ENCODE data around the gene IFNAR2. TPM values are rescaled to one million over a fixed set of nuclear protein-coding genes. Genes with fewer than 3 reads are reported as not detected.
A peak's percentile ranks its signal among the peaks of the same experiment; 100 is the strongest.

The IFNAR2 gene
- total and polyA plus RNA-seq, 12 donors, result 3.3 to 29.7 (median 14.5) TPM

DNA sequence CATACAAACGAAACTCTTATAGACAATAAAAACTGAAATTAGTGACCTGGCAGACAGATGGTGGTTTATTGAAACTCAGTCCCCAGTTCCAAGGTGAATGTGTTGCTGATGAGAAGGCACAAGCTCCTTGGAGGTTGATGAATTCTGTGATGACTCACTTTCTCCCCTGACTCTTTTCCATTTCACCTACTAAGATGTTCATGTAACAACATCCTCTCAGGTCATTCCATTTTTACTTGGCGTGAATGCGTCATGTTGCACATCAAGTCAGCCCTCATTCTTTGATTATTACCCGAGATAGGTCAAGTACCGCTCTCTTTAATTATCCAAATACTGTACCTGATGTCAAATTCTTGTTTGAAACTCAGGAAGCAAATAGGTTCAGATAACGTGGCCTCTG, 26.3 kb downstream of the IFNAR2 start:
- H3K9me3 ChIP-seq (replicated peaks in 1 of 3), result no peaks in the 10 kb centered on the region
- H3K27me3 ChIP-seq, result no peaks in the 10 kb centered on the region
- no peak for TF ChIP-seq POLR2A (IDR thresholded peaks at IDR 0.05)
- TF ChIP-seq, protein P1, sequence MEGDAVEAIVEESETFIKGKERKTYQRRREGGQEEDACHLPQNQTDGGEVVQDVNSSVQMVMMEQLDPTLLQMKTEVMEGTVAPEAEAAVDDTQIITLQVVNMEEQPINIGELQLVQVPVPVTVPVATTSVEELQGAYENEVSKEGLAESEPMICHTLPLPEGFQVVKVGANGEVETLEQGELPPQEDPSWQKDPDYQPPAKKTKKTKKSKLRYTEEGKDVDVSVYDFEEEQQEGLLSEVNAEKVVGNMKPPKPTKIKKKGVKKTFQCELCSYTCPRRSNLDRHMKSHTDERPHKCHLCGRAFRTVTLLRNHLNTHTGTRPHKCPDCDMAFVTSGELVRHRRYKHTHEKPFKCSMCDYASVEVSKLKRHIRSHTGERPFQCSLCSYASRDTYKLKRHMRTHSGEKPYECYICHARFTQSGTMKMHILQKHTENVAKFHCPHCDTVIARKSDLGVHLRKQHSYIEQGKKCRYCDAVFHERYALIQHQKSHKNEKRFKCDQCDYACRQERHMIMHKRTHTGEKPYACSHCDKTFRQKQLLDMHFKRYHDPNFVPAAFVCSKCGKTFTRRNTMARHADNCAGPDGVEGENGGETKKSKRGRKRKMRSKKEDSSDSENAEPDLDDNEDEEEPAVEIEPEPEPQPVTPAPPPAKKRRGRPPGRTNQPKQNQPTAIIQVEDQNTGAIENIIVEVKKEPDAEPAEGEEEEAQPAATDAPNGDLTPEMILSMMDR (IDR thresholded peaks at IDR 0.05), result no peak
- no peak overlapping the region for H3K27ac ChIP-seq
- H3K4me1 ChIP-seq (replicated peaks in 1 of 2), result no peaks in the 10 kb centered on the region
- 92 to 94% (median 94%) methylated on average over 6 of the region's 6 CpGs for WGBS, 4 donors
- intact Hi-C loops (cut with DNase I), result no loop called here
- peaks cover 0 to 56% of the 10 kb centered on the region in 2 donors for H3K36me3 ChIP-seq (replicated peaks in 1 of 2)
- no peak for DNase-seq
- H3K4me3 ChIP-seq, result no peak overlapping the region

DNA sequence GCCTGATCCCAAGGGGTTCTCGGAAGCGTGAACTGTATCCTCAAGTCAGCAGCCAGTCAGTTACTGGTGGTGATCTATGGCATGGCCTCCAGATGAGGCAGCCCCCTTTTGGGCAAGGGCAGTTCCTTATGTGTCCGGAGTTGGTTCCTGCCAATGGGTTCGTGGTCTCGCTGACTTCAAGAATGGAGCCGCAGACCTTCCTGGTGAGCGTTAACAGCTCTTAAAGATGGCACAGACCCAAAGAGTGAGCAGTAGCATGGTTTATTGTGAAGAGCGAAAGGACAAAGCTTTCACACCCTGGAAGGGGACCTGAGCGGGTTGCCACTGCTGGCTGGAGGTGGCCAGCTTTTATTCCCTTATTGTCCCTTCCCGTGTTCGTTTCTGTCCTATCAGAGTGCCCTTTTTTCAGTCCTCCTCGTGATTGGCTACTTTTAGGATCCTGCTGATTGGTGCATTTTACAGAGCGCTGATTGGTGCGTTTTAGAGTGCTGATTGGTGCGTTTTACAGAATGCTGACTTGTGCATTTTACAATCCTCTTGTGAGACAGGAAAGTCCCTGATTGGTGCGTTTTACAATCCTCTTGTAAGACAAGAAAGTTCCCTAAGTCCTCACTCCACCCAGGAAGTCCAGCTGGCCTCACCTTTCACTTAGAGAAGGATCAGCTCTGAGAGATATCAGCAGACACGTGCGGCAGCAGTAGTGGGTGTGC, 27.5 kb downstream of the IFNAR2 start:
- H3K9me3 ChIP-seq (replicated peaks in 1 of 3), result no peaks in the 10 kb centered on the region
- H3K4me1 ChIP-seq (replicated peaks in 1 of 2), result no peaks in the 10 kb centered on the region
- H3K36me3 ChIP-seq (replicated peaks in 1 of 2), result peaks cover 0 to 50% of the 10 kb centered on the region in 2 donors
- no peak for TF ChIP-seq POLR2A (IDR thresholded peaks at IDR 0.05)
- H3K4me3 ChIP-seq, result no peak overlapping the region
- intact Hi-C loops (cut with DNase I), result no loop called here
- WGBS, 4 donors, result 93 to 97% (median 94%) methylated on average over 18 of the region's 18 CpGs
- DNase-seq, result no peak
- H3K27me3 ChIP-seq, result no peaks in the 10 kb centered on the region
- H3K27ac ChIP-seq, result no peak overlapping the region

DNA sequence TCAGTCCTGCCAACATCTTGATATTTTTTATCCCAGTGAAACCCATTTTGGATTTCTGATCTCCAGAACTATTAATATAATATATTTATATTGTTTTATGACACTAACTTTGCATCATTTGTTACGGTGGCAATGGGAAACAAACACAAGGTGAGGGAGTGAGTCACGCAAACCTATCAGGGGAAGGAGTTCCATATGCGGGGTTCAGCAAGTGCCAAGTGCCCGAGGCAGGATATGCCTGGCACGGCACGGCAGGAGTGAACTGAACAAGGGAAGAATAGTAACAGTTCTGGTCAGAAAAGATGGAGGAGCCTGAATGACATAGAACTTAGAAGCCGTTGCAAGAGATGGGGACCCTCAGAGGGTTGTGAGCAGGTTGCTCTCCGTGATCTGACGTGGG, 28.7 kb downstream of the IFNAR2 start:
- intact Hi-C loops (cut with DNase I), result no loop called here

DNA sequence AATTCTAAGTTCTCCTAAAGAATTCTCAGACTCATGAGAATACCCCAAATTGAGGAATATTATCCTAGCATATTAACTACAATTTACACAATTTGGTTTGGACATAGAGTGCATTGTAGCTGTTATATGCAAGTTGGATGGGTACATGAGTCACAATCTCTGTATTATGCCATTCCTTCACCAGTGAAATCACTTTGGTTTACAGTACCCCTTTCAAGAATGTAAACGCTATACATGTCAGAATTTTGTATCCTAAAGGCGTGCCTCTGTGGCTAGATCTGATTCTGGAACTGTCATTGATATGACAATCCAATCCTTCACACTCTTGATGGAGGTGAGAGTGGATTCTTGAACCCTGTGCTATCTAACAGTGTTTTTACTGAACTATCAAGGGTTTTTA, 29.7 kb downstream of the IFNAR2 start:
- H3K36me3 ChIP-seq (replicated peaks in 1 of 2), result peaks cover 0 to 40% of the 10 kb centered on the region in 2 donors
- TF ChIP-seq, protein P1 (IDR thresholded peaks at IDR 0.05), result no peak
- no peak for TF ChIP-seq POLR2A (IDR thresholded peaks at IDR 0.05)
- 83 to 100% (median 93%) methylated on average over 2 of the region's 2 CpGs for WGBS, 4 donors
- no peaks in the 10 kb centered on the region for H3K27me3 ChIP-seq
- no peak overlapping the region for H3K4me3 ChIP-seq
- H3K9me3 ChIP-seq (replicated peaks in 1 of 3), result no peaks in the 10 kb centered on the region
- H3K27ac ChIP-seq, result no peak overlapping the region
- DNase-seq, result no peak
- intact Hi-C loops (cut with DNase I), result no loop called here
- H3K4me1 ChIP-seq (replicated peaks in 1 of 2), result no peaks in the 10 kb centered on the region

More for the DNA sequence above, 28.7 kb downstream of the IFNAR2 start:
- TF ChIP-seq, protein P1 (IDR thresholded peaks at IDR 0.05), result no peak
- TF ChIP-seq POLR2A (IDR thresholded peaks at IDR 0.05), result no peak
- Histone ChIP-seq H3K4me3 (no peak overlapping the region), H3K36me3 (replicated peaks in 1 of 2) (peaks cover 0 to 45% of the 10 kb centered on the region in 2 donors), H3K27ac (no peak overlapping the region), H3K27me3 (no peaks in the 10 kb centered on the region), H3K4me1 (replicated peaks in 1 of 2) (no peaks in the 10 kb centered on the region), H3K9me3 (replicated peaks in 1 of 3) (no peaks in the 10 kb centered on the region)
- 96 to 98% (median 97%) methylated on average over 9 of the region's 9 CpGs for WGBS, 4 donors
- no peak for DNase-seq

DNA sequence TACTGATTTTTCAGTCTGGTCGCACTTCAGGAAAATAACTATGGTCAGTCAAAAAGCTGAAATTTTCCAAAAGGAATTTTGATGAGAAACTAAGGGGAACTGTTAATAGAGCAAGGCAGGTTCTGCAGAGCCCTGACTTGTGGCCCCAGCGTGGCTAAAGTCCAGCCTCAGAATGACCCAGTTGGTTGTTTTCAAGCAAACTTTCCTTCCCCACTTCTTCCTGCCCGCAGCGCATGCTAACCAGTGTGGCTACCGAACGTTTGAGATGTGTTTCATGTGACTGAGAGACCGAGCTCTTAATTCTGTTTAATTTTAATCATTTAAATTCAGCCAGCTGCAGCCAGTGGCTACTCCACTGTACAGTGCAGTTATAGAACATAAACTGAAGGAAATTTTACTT, 30.3 kb downstream of the IFNAR2 start:
- Histone ChIP-seq H3K4me3 (no peak overlapping the region), H3K36me3 (replicated peaks in 1 of 2) (peaks cover 0 to 34% of the 10 kb centered on the region in 2 donors), H3K27me3 (no peaks in the 10 kb centered on the region), H3K9me3 (replicated peaks in 1 of 3) (no peaks in the 10 kb centered on the region), H3K4me1 (replicated peaks in 1 of 2) (no peaks in the 10 kb centered on the region), H3K27ac (no peak overlapping the region)
- TF ChIP-seq, protein P1 (IDR thresholded peaks at IDR 0.05), result no peak
- no peak for TF ChIP-seq POLR2A (IDR thresholded peaks at IDR 0.05)
- intact Hi-C loops (cut with DNase I), result no loop called here
- peak in 1 of 7 donors; percentile 14 for DNase-seq
- 68 to 81% (median 75%) methylated on average over 7 of the region's 7 CpGs for WGBS, 4 donors

Data from adrenal gland (tissue), 12 donors.